ENCODE data around the gene RASAL3. TPM values are rescaled to one million over a fixed set of nuclear protein-coding genes. Genes with fewer than 3 reads are reported as not detected.
"Not testable (repeated sequence)": the region's sequence is repeated elsewhere in the genome, so short reads cannot be mapped to it uniquely, and the experiment has no call there.

Gene RASAL3
- polyA plus RNA-seq, 2 donors = 3.6 to 5.8 TPM

GRCh38 chr19:15498156-15498858 is 34.0 kb upstream of the RASAL3 start:
- no peaks in the 10 kb centered on the region for H3K9me3 ChIP-seq (ENCODE audit: control insufficient read depth in 2 of 2, insufficient read depth in 1 of 2, low read depth in 1 of 2, low read length in 1 of 2)
- H3K4me1 ChIP-seq (ENCODE audit: control insufficient read depth in 2 of 2, insufficient read depth in 2 of 2, low read length in 1 of 2) = no peaks in the 10 kb centered on the region
- H3K27ac ChIP-seq (ENCODE audit: low read depth in 2 of 2, low read length in 1 of 2) = no peak overlapping the region
- H3K4me3 ChIP-seq (ENCODE audit: low read depth in 1 of 2, low read length in 2 of 2) = no peak overlapping the region
- H3K36me3 ChIP-seq (ENCODE audit: control insufficient read depth in 2 of 2, insufficient read depth in 2 of 2, low read length in 1 of 2) = no peaks in the 10 kb centered on the region
- WGBS, 2 donors = 69 to 74% methylated on average over 10 of the region's 10 CpGs
- H3K27me3 ChIP-seq (ENCODE audit: control insufficient read depth in 1 of 2, insufficient read depth in 2 of 2, low read length in 2 of 2) = no peaks in the 10 kb centered on the region

GRCh38 chr19:15495151-15495550 is 30.8 kb upstream of the RASAL3 start:
- Histone ChIP-seq H3K27ac (ENCODE audit: low read depth in 2 of 2, low read length in 1 of 2) (no peak overlapping the region), H3K9me3 (ENCODE audit: control insufficient read depth in 2 of 2, insufficient read depth in 1 of 2, low read depth in 1 of 2, low read length in 1 of 2) (no peaks in the 10 kb centered on the region), H3K4me3 (ENCODE audit: low read depth in 1 of 2, low read length in 2 of 2) (no peak overlapping the region), H3K27me3 (ENCODE audit: control insufficient read depth in 1 of 2, insufficient read depth in 2 of 2, low read length in 2 of 2) (no peaks in the 10 kb centered on the region), H3K4me1 (ENCODE audit: control insufficient read depth in 2 of 2, insufficient read depth in 2 of 2, low read length in 1 of 2) (no peaks in the 10 kb centered on the region), H3K36me3 (ENCODE audit: control insufficient read depth in 2 of 2, insufficient read depth in 2 of 2, low read length in 1 of 2) (no peaks in the 10 kb centered on the region)
- WGBS, 2 donors = 88 to 90% methylated on average over 1 of the region's 1 CpG

- WGBS, 2 donors = 68 to 71% methylated on average over 13 of the region's 13 CpGs
- no peak overlapping the region for H3K27ac ChIP-seq (ENCODE audit: low read depth in 2 of 2, low read length in 1 of 2)
These were observed 24.3 kb upstream of the RASAL3 start for GRCh38 chr19:15488489-15489226.

GRCh38 chr19:15487038-15487437 is 22.7 kb upstream of the RASAL3 start:
- no peak overlapping the region for H3K4me3 ChIP-seq (ENCODE audit: low read depth in 1 of 2, low read length in 2 of 2)
- no peaks in the 10 kb centered on the region for H3K4me1 ChIP-seq (ENCODE audit: control insufficient read depth in 2 of 2, insufficient read depth in 2 of 2, low read length in 1 of 2)
- no peaks in the 10 kb centered on the region for H3K9me3 ChIP-seq (ENCODE audit: control insufficient read depth in 2 of 2, insufficient read depth in 1 of 2, low read depth in 1 of 2, low read length in 1 of 2)
- 94 to 96% methylated on average over 4 of the region's 4 CpGs for WGBS, 2 donors
- H3K27ac ChIP-seq (ENCODE audit: low read depth in 2 of 2, low read length in 1 of 2) = no peak overlapping the region
- no peaks in the 10 kb centered on the region for H3K36me3 ChIP-seq (ENCODE audit: control insufficient read depth in 2 of 2, insufficient read depth in 2 of 2, low read length in 1 of 2)
- no peaks in the 10 kb centered on the region for H3K27me3 ChIP-seq (ENCODE audit: control insufficient read depth in 1 of 2, insufficient read depth in 2 of 2, low read length in 2 of 2)

More at GRCh38 chr19:15488489-15489226, 24.3 kb upstream of the RASAL3 start:
- Histone ChIP-seq H3K4me3 (ENCODE audit: low read depth in 1 of 2, low read length in 2 of 2) (no peak overlapping the region), H3K9me3 (ENCODE audit: control insufficient read depth in 2 of 2, insufficient read depth in 1 of 2, low read depth in 1 of 2, low read length in 1 of 2) (no peaks in the 10 kb centered on the region), H3K27me3 (ENCODE audit: control insufficient read depth in 1 of 2, insufficient read depth in 2 of 2, low read length in 2 of 2) (no peaks in the 10 kb centered on the region), H3K4me1 (ENCODE audit: control insufficient read depth in 2 of 2, insufficient read depth in 2 of 2, low read length in 1 of 2) (no peaks in the 10 kb centered on the region), H3K36me3 (ENCODE audit: control insufficient read depth in 2 of 2, insufficient read depth in 2 of 2, low read length in 1 of 2) (no peaks in the 10 kb centered on the region)

GRCh38 chr19:15485768-15486167 is 21.4 kb upstream of the RASAL3 start:
- not testable (repeated sequence) for H3K36me3 ChIP-seq (ENCODE audit: control insufficient read depth in 2 of 2, insufficient read depth in 2 of 2, low read length in 1 of 2); H3K27ac ChIP-seq (ENCODE audit: low read depth in 2 of 2, low read length in 1 of 2); H3K4me3 ChIP-seq (ENCODE audit: low read depth in 1 of 2, low read length in 2 of 2); H3K27me3 ChIP-seq (ENCODE audit: control insufficient read depth in 1 of 2, insufficient read depth in 2 of 2, low read length in 2 of 2); H3K4me1 ChIP-seq (ENCODE audit: control insufficient read depth in 2 of 2, insufficient read depth in 2 of 2, low read length in 1 of 2); H3K9me3 ChIP-seq (ENCODE audit: control insufficient read depth in 2 of 2, insufficient read depth in 1 of 2, low read depth in 1 of 2, low read length in 1 of 2)
- 76 to 91% methylated on average over 5 of the region's 5 CpGs for WGBS, 2 donors

- not testable (repeated sequence) for H3K27me3 ChIP-seq (ENCODE audit: control insufficient read depth in 1 of 2, insufficient read depth in 2 of 2, low read length in 2 of 2); H3K27ac ChIP-seq (ENCODE audit: low read depth in 2 of 2, low read length in 1 of 2); H3K4me1 ChIP-seq (ENCODE audit: control insufficient read depth in 2 of 2, insufficient read depth in 2 of 2, low read length in 1 of 2); H3K9me3 ChIP-seq (ENCODE audit: control insufficient read depth in 2 of 2, insufficient read depth in 1 of 2, low read depth in 1 of 2, low read length in 1 of 2); H3K4me3 ChIP-seq (ENCODE audit: low read depth in 1 of 2, low read length in 2 of 2); H3K36me3 ChIP-seq (ENCODE audit: control insufficient read depth in 2 of 2, insufficient read depth in 2 of 2, low read length in 1 of 2)
- 89 to 92% methylated on average over 7 of the region's 7 CpGs for WGBS, 2 donors
These were observed 16.7 kb upstream of the RASAL3 start for GRCh38 chr19:15480996-15481395.

GRCh38 chr19:15479391-15480345 is 15.3 kb upstream of the RASAL3 start, which contains the start of gene PGLYRP2:
TSS of gene PGLYRP2 (minus strand) at chr19:15479501. CDS start at chr19:15479371, 130 bp downstream.
- WGBS, 2 donors = 57 to 60% methylated on average over 16 of the region's 16 CpGs
- no peak within 1 kb of the TSS for H3K27ac ChIP-seq (ENCODE audit: low read depth in 2 of 2, low read length in 1 of 2)
- H3K4me1 ChIP-seq (ENCODE audit: control insufficient read depth in 2 of 2, insufficient read depth in 2 of 2, low read length in 1 of 2) = peaks cover 0 to 4% of the 10 kb centered on the region in 2 donors
- no peak within 1 kb of the TSS for H3K4me3 ChIP-seq (ENCODE audit: low read depth in 1 of 2, low read length in 2 of 2)
- H3K9me3 ChIP-seq (ENCODE audit: control insufficient read depth in 2 of 2, insufficient read depth in 1 of 2, low read depth in 1 of 2, low read length in 1 of 2) = no peaks in the 10 kb centered on the region
- no peaks in the 10 kb centered on the region for H3K36me3 ChIP-seq (ENCODE audit: control insufficient read depth in 2 of 2, insufficient read depth in 2 of 2, low read length in 1 of 2)
- no peaks in the 10 kb centered on the region for H3K27me3 ChIP-seq (ENCODE audit: control insufficient read depth in 1 of 2, insufficient read depth in 2 of 2, low read length in 2 of 2)

GRCh38 chr19:15476325-15476724 is 12.0 kb upstream of the RASAL3 start:
- no peak overlapping the region for H3K27ac ChIP-seq (ENCODE audit: low read depth in 2 of 2, low read length in 1 of 2)
- no peak overlapping the region for H3K4me3 ChIP-seq (ENCODE audit: low read depth in 1 of 2, low read length in 2 of 2)
- H3K27me3 ChIP-seq (ENCODE audit: control insufficient read depth in 1 of 2, insufficient read depth in 2 of 2, low read length in 2 of 2) = no peaks in the 10 kb centered on the region
- H3K9me3 ChIP-seq (ENCODE audit: control insufficient read depth in 2 of 2, insufficient read depth in 1 of 2, low read depth in 1 of 2, low read length in 1 of 2) = no peaks in the 10 kb centered on the region
- H3K36me3 ChIP-seq (ENCODE audit: control insufficient read depth in 2 of 2, insufficient read depth in 2 of 2, low read length in 1 of 2) = no peaks in the 10 kb centered on the region
- WGBS, 2 donors = 55 to 76% methylated on average over 5 of the region's 5 CpGs
- peaks cover 0 to 4% of the 10 kb centered on the region in 2 donors for H3K4me1 ChIP-seq (ENCODE audit: control insufficient read depth in 2 of 2, insufficient read depth in 2 of 2, low read length in 1 of 2)

GRCh38 chr19:15475611-15476010 is 11.3 kb upstream of the RASAL3 start:
- Histone ChIP-seq H3K4me3 (ENCODE audit: low read depth in 1 of 2, low read length in 2 of 2) (no peak overlapping the region), H3K27me3 (ENCODE audit: control insufficient read depth in 1 of 2, insufficient read depth in 2 of 2, low read length in 2 of 2) (no peaks in the 10 kb centered on the region), H3K36me3 (ENCODE audit: control insufficient read depth in 2 of 2, insufficient read depth in 2 of 2, low read length in 1 of 2) (no peaks in the 10 kb centered on the region), H3K4me1 (ENCODE audit: control insufficient read depth in 2 of 2, insufficient read depth in 2 of 2, low read length in 1 of 2) (peaks cover 0 to 4% of the 10 kb centered on the region in 2 donors), H3K27ac (ENCODE audit: low read depth in 2 of 2, low read length in 1 of 2) (no peak overlapping the region), H3K9me3 (ENCODE audit: control insufficient read depth in 2 of 2, insufficient read depth in 1 of 2, low read depth in 1 of 2, low read length in 1 of 2) (no peaks in the 10 kb centered on the region)
- WGBS, 2 donors = 94 to 96% methylated on average over 10 of the region's 10 CpGs

All from esophagus (tissue), 2 donors.